Measurements from ENCODE around the gene PDE4D.

Gene PDE4D

GRCh38 chr5:59593439-59594007 is 300.0 kb downstream of the PDE4D start:
- Histone ChIP-seq H3K4me2 (ENCODE audit: low read depth, low read length) (peak overlapping the region; percentile 16; the same call in 1 of the 2 replicates), H3K9me3 (replicated peaks; ENCODE audit: insufficient read depth, low read length) (no peaks in the 10 kb centered on the region), H4K20me1 (ENCODE audit: insufficient read depth, low read length) (no peaks in the 10 kb centered on the region), H3K9ac (ENCODE audit: low read length) (peak overlapping the region; percentile 8; the same call in 1 of the 2 replicates), H2AFZ (ENCODE audit: low read length) (no peak overlapping the region), H3K36me3 (replicated peaks; ENCODE audit: insufficient read depth, low read length) (no peaks in the 10 kb centered on the region), H3K27me3 (replicated peaks; ENCODE audit: insufficient read depth, low read length) (no peaks in the 10 kb centered on the region), H3K27ac (ENCODE audit: low read length) (peak overlapping the region; percentile 54; the same call in 1 of the 2 replicates), H3K79me2 (ENCODE audit: low read length) (no peaks in the 10 kb centered on the region), H3K4me1 (ENCODE audit: low read length) (peaks cover 63% of the 10 kb centered on the region), H3K9me2 (replicated peaks; ENCODE audit: insufficient read depth, low read length) (no peaks in the 10 kb centered on the region), H3F3A (ENCODE audit: insufficient read depth, low read length) (peaks cover 37% of the 10 kb centered on the region), H3K4me3 (ENCODE audit: low read length) (no peak overlapping the region)
- peak; percentile 11 for DNase-seq
- TF ChIP-seq EZH2 (optimal IDR thresholded peaks at IDR 0.05; ENCODE audit: low read depth, low read length) (no peak), EZH2phosphoT487 (IDR thresholded peaks at IDR 0.05; ENCODE audit: low read length) (no peak), CTCF (IDR thresholded peaks at IDR 0.05; ENCODE audit: low read length) (no peak)

- H3K27ac ChIP-seq (ENCODE audit: low read length): peak overlapping the region; percentile 96
- no peaks in the 10 kb centered on the region for H3K9me3 ChIP-seq (replicated peaks; ENCODE audit: insufficient read depth, low read length)
- H3K4me1 ChIP-seq (ENCODE audit: low read length): peaks cover 52% of the 10 kb centered on the region
- DNase-seq: peak; percentile 92
- no peaks in the 10 kb centered on the region for H3K36me3 ChIP-seq (replicated peaks; ENCODE audit: insufficient read depth, low read length)
- peak overlapping the region; percentile 51 for H3K9ac ChIP-seq (ENCODE audit: low read length)
- H4K20me1 ChIP-seq (ENCODE audit: insufficient read depth, low read length): no peaks in the 10 kb centered on the region
- no peaks in the 10 kb centered on the region for H3K27me3 ChIP-seq (replicated peaks; ENCODE audit: insufficient read depth, low read length)
- H3K4me3 ChIP-seq (ENCODE audit: low read length): 0 out of 2 replicates have a peak overlapping the region, but pooled peaks have one; percentile 20
- H2AFZ ChIP-seq (ENCODE audit: low read length): no peak overlapping the region
- peak overlapping the region; percentile 63 for H3K4me2 ChIP-seq (ENCODE audit: low read depth, low read length)
- TF ChIP-seq CTCF (IDR thresholded peaks at IDR 0.05; ENCODE audit: low read length) (no peak), EZH2 (optimal IDR thresholded peaks at IDR 0.05; ENCODE audit: low read depth, low read length) (no peak), EZH2phosphoT487 (IDR thresholded peaks at IDR 0.05; ENCODE audit: low read length) (no peak)
- H3F3A ChIP-seq (ENCODE audit: insufficient read depth, low read length): peaks cover 29% of the 10 kb centered on the region
- no peaks in the 10 kb centered on the region for H3K79me2 ChIP-seq (ENCODE audit: low read length)
- no peaks in the 10 kb centered on the region for H3K9me2 ChIP-seq (replicated peaks; ENCODE audit: insufficient read depth, low read length)
Measured at GRCh38 chr5:59592101-59592500, 301.4 kb downstream of the PDE4D start.

- peak overlapping the region; percentile 12; the same call in 1 of the 2 replicates for H3K4me3 ChIP-seq (ENCODE audit: low read length)
- H3K4me1 ChIP-seq (ENCODE audit: low read length): peaks cover 46% of the 10 kb centered on the region
- no peaks in the 10 kb centered on the region for H3K79me2 ChIP-seq (ENCODE audit: low read length)
- no peak overlapping the region for H2AFZ ChIP-seq (ENCODE audit: low read length)
- DNase-seq: peak; percentile 68
- no peaks in the 10 kb centered on the region for H3K36me3 ChIP-seq (replicated peaks; ENCODE audit: insufficient read depth, low read length)
- no peaks in the 10 kb centered on the region for H3K9me2 ChIP-seq (replicated peaks; ENCODE audit: insufficient read depth, low read length)
- TF ChIP-seq CTCF (IDR thresholded peaks at IDR 0.05; ENCODE audit: low read length) (no peak), EZH2 (optimal IDR thresholded peaks at IDR 0.05; ENCODE audit: low read depth, low read length) (no peak), EZH2phosphoT487 (IDR thresholded peaks at IDR 0.05; ENCODE audit: low read length) (no peak)
- H3K9me3 ChIP-seq (replicated peaks; ENCODE audit: insufficient read depth, low read length): no peaks in the 10 kb centered on the region
- peak overlapping the region; percentile 96 for H3K27ac ChIP-seq (ENCODE audit: low read length)
- H3K4me2 ChIP-seq (ENCODE audit: low read depth, low read length): peak overlapping the region; percentile 63
- H3K9ac ChIP-seq (ENCODE audit: low read length): peak overlapping the region; percentile 51; the same call in 1 of the 2 replicates
- no peaks in the 10 kb centered on the region for H4K20me1 ChIP-seq (ENCODE audit: insufficient read depth, low read length)
- no peaks in the 10 kb centered on the region for H3K27me3 ChIP-seq (replicated peaks; ENCODE audit: insufficient read depth, low read length)
- H3F3A ChIP-seq (ENCODE audit: insufficient read depth, low read length): peaks cover 29% of the 10 kb centered on the region
Measured at GRCh38 chr5:59591162-59591561, 302.4 kb downstream of the PDE4D start.

Data from MM.1S (cell line).